Measurements from ENCODE around the gene SLC35F4.

GRCh38 chr14:57848353-57848752 is 17.5 kb downstream of the SLC35F4 start:
- TF ChIP-seq CTCF (optimal IDR thresholded peaks at IDR 0.05 in 1 of 3, IDR thresholded peaks at IDR 0.05 in 1 of 3, conservative IDR thresholded peaks at IDR 0.05 in 1 of 3; ENCODE audit: extremely low read depth in 1 of 3, insufficient read depth in 2 of 3, low read length in 3 of 3): no peak
- no peak for TF ChIP-seq EZH2 (IDR thresholded peaks at IDR 0.05; ENCODE audit: low read length)
